Stomach (tissue), 4 donors: ENCODE measurements around the gene CHGA.

ENCODE experiments used
- POLR2A ChIP-seq, 4 donors: fragments of 450-650 bp; IDR thresholded peaks; one replicate each; pipeline ENCODE4 v1.6.1; 2016; ENCODE audit warnings: antibody characterized with exemption in 4 of 4, control low read depth in 2 of 4, mild to moderate bottlenecking in 1 of 4, moderate library complexity in 1 of 4
- POLR2AphosphoS5 ChIP-seq, 3 donors: sonication (generic); formaldehyde crosslinking; IDR thresholded peaks; one replicate each; pipeline ENCODE4 v1.6.1; 2016; ENCODE audit warnings: antibody characterized with exemption in 3 of 3
- TF ChIP-seq, protein P1 (sequence below), 7 experiments: fragments of 450-650 bp in 4 of 7; fragments of 200-600 bp in 3 of 7; sonication (generic) in 3 of 7; IDR thresholded peaks; one replicate each; pipeline ENCODE4 v1.5.1; 2016 to 2019; ENCODE audit warnings: antibody characterized with exemption in 7 of 7, control low read depth in 2 of 7, mild to moderate bottlenecking in 1 of 7

DNA sequence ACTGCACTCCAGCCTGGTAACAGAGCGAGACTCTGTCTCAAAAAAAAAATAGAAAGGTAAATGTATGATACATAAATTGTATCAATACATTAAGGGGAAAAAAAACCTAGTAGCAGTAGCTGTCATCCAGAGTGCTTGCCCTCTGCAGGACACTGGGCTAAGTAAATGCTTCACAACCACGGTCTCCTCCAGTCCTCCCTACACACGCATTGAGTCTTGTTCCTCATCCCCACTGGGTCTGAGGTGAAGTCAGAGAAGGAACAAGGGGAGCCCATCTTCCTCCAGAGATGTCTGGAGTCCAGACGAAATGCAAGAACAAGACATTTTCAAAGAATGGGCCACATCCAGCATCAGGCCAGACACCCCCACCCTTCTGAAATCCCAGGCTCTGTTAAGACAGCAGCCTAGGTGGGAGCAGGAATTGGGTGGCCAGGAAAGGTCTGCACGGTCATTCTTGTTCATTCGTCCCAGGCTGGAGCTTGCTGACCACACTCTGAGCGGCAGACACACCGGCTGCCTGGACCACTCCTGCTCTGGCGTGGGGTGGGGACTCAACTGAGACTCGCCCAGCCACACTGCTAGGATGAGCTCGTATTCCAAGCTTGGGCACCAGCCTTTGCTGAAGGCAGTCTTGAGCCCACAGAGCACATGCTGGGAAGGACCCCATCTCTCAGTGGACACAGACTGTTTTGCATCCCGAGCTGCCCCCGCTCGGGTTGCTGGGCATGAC, 45.5 kb downstream of the CHGA start:
- TF ChIP-seq POLR2A (IDR thresholded peaks at IDR 0.05), result no peak
- TF ChIP-seq, protein P1, sequence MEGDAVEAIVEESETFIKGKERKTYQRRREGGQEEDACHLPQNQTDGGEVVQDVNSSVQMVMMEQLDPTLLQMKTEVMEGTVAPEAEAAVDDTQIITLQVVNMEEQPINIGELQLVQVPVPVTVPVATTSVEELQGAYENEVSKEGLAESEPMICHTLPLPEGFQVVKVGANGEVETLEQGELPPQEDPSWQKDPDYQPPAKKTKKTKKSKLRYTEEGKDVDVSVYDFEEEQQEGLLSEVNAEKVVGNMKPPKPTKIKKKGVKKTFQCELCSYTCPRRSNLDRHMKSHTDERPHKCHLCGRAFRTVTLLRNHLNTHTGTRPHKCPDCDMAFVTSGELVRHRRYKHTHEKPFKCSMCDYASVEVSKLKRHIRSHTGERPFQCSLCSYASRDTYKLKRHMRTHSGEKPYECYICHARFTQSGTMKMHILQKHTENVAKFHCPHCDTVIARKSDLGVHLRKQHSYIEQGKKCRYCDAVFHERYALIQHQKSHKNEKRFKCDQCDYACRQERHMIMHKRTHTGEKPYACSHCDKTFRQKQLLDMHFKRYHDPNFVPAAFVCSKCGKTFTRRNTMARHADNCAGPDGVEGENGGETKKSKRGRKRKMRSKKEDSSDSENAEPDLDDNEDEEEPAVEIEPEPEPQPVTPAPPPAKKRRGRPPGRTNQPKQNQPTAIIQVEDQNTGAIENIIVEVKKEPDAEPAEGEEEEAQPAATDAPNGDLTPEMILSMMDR (IDR thresholded peaks at IDR 0.05), result no peak
- no peak for TF ChIP-seq POLR2AphosphoS5 (IDR thresholded peaks at IDR 0.05)
